ENCODE measurements around the gene SYT2.
"Not testable (repeated sequence)": the region's sequence is repeated elsewhere in the genome, so short reads cannot be mapped to it uniquely, and the experiment has no call there.

SYT2 gene

GRCh38 chr1:202639500-202639899, 70.8 kb downstream of the SYT2 start:
- DNase-seq, result no peak

- not testable (repeated sequence) for DNase-seq
Observed at GRCh38 chr1:202638701-202639305, 71.5 kb downstream of the SYT2 start.

GRCh38 chr1:202638019-202638700, 72.1 kb downstream of the SYT2 start:
- peak; percentile 55 for DNase-seq

GRCh38 chr1:202637321-202638018, 72.8 kb downstream of the SYT2 start:
- DNase-seq, result peak; percentile 41

GRCh38 chr1:202636171-202636570, 74.1 kb downstream of the SYT2 start:
- DNase-seq, result not testable (repeated sequence)

GRCh38 chr1:202632241-202632640, 78.0 kb downstream of the SYT2 start:
- DNase-seq, result no peak

- DNase-seq, result no peak
Observed at GRCh38 chr1:202631076-202631923, 79.0 kb downstream of the SYT2 start.

GRCh38 chr1:202630541-202630940, 79.7 kb downstream of the SYT2 start:
- no peak for DNase-seq

- DNase-seq, result not testable (repeated sequence)
Observed at GRCh38 chr1:202630096-202630495, 80.2 kb downstream of the SYT2 start.

- not testable (repeated sequence) for DNase-seq
Observed at GRCh38 chr1:202629257-202629811, 80.9 kb downstream of the SYT2 start.

- DNase-seq, result no peak
Observed at GRCh38 chr1:202628646-202629215, 81.5 kb downstream of the SYT2 start.

GRCh38 chr1:202627841-202628565, 82.3 kb downstream of the SYT2 start:
- no peak for DNase-seq

- DNase-seq, result not testable (repeated sequence)
Observed at GRCh38 chr1:202627036-202627435, 83.2 kb downstream of the SYT2 start.

- no peak for DNase-seq
Observed at GRCh38 chr1:202625416-202626360, 84.6 kb downstream of the SYT2 start.

- no peak for DNase-seq
Observed at GRCh38 chr1:202624781-202625108, 85.5 kb downstream of the SYT2 start.

- DNase-seq, result no peak
Observed at GRCh38 chr1:202624088-202624780, 86.0 kb downstream of the SYT2 start.

GRCh38 chr1:202623476-202623875, 86.8 kb downstream of the SYT2 start:
- peak; percentile 32 for DNase-seq

- DNase-seq, result no peak
Observed at GRCh38 chr1:202623075-202623474, 87.2 kb downstream of the SYT2 start.

GRCh38 chr1:202622388-202622787, 87.9 kb downstream of the SYT2 start:
- no peak for DNase-seq

- no peak for DNase-seq
Observed at GRCh38 chr1:202621446-202621845, 88.8 kb downstream of the SYT2 start.
